Fibroblast of peridontal ligament (primary cell): ENCODE results near the gene TANGO2.

Source experiments
- DNase-seq: peaks from one replicate; pipeline ENCODE4 v3.0.0-alpha.2; 2010; ENCODE audit errors: extremely low read depth

Gene TANGO2

GRCh38 chr22:20086101-20086599 is 65.2 kb downstream of the TANGO2 start:
- no peak for DNase-seq

DNA sequence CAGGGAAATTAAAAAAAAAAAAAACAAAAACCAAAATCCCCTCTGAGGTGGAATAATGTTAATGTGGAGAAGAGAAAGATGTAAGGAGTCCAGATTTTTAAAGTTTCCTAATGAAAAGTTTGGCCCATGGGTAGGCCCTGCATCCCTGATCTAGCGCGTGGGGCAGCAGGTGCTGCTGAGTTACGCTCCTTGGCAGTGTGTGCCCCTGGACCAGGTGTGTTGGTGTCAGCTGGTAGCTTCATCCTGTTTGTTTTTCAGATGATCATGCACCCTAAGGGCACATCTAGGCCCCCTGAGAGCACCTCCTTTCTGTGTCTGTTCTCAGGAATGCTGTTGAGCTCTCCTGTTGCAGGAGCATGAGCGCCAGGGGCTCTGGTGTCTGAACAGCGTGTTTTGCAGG is 65.9 kb downstream of the TANGO2 start:
- no peak for DNase-seq

GRCh38 chr22:20087319-20088262 is 66.7 kb downstream of the TANGO2 start:
- DNase-seq: no peak

- DNase-seq: no peak
These were observed 67.3 kb downstream of the TANGO2 start for GRCh38 chr22:20088263-20088648.

- no peak for DNase-seq
These were observed 68.5 kb downstream of the TANGO2 start for GRCh38 chr22:20089226-20089976.

DNA sequence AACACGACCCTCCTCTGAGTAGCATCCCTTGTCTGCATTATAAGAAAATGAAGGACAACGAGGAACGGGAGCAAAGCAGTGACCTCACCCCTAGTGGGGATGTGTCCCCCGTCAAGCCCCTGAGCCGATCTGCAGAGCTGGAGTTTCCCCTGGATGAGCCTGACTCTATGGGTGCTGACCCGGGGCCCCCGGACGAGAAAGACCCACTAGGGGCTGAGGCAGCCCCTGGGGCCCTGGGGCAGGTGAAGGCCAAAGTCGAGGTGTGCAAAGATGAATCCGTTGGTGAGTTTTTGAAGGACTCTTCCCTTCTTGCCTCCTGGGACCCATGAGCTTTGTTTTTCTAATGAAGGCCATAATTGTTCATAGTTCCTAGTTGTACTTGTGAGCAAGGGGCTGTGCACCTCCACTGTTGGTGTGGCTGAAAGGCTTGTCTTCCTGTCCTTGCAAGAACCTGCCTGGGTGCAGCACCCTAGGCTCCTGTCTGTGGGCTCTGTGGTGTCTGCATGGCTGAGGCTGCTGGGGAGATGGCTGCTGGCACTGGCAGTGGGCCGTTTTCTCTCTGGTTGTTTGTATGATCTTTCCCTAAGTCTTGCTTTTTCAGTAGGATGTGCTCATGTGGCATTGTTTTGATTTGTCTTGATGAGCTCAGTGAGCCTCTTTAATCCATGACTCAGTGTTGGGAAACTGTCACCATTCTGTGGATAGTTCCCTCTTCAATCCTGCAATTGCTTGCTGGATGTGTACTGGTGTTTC is 69.2 kb downstream of the TANGO2 start:
- DNase-seq: peak; percentile 40

DNA sequence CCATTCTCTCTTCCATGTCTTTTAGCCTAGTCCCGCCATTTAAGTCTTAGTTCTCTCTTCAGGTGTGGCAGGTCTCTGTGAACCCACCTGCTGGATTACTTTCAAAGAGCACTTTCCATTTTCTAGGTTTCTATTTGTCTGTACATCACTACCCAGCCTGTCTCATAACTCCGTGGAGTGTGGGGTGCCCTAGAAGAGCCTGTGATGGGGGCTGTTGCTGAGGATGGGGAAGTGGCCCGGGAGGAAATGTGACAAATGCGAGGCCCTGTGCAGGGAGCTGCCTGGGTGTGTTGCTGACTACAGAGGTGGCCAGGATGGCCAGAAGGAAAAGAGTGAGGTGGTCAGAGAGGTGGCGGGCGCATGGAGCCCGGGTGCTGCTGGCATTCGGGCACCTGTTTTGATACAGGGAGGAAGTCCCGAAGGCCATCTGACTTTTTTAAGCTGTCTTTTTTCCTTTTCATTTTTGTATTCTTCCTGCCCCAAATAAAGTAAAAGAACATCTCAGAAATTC is 69.9 kb downstream of the TANGO2 start:
- DNase-seq: no peak

DNA sequence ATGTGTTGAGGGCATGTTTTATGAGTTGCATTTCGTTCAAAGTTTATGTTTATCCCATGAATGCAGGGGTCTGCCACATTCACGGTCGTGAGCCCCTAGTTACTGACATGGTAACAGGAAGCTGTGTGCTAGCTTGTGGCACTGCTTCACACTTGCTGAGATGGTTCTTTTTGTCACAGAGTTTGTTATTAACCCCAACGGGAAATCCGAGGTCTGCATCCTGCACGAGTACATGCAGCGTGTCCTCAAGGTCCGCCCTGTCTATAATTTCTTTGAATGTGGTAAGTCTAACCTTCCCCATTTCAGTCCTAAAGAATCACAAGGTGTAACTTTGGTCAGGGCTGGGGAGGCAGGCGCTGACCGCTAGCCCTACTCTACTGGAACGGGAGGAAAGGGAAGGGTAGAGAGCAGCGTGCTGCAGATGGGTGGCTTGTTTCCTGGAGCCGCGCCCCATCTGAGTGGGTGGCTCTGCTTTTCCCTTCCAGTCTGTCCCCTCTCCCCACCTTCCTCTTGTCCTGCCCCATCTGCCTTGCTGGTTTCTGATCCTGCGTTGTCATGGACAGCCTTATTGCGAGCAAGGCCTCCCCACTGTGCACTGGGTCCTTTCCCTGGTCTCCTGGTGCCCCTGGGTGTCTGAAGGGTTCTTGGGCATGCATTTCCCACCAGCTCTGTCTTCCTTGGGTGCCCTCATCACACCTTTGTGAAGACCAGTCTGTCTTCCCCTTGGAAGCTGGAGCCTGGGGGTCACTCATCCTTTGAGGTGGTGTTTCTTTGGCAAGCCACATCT is 71.0 kb downstream of the TANGO2 start:
- no peak for DNase-seq

GRCh38 chr22:20092477-20092854 is 71.6 kb downstream of the TANGO2 start:
- no peak for DNase-seq

- DNase-seq: no peak
These were observed 72.7 kb downstream of the TANGO2 start for GRCh38 chr22:20093418-20094196.

GRCh38 chr22:20094197-20094807 is 73.4 kb downstream of the TANGO2 start:
- DNase-seq: no peak

DNA sequence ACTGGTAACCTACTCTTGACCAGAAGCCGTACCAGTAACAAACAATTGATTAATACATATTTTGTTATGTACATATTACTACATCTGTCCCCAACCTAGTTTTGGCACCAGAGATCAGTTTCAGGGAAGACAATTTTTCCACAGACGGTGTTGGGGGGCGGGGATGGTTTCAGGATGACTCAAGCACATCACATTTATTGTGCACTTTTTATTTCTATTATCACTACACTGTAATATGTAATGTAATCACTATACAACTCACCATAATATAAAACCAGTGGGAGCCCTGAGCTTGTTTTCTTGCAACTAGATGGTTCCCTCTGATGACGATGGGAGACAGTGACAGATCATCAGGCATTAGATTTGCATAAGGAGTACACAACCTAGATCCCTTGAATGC is 74.6 kb downstream of the TANGO2 start:
- no peak for DNase-seq

GRCh38 chr22:20096574-20097420 is 75.9 kb downstream of the TANGO2 start:
- no peak for DNase-seq

DNA sequence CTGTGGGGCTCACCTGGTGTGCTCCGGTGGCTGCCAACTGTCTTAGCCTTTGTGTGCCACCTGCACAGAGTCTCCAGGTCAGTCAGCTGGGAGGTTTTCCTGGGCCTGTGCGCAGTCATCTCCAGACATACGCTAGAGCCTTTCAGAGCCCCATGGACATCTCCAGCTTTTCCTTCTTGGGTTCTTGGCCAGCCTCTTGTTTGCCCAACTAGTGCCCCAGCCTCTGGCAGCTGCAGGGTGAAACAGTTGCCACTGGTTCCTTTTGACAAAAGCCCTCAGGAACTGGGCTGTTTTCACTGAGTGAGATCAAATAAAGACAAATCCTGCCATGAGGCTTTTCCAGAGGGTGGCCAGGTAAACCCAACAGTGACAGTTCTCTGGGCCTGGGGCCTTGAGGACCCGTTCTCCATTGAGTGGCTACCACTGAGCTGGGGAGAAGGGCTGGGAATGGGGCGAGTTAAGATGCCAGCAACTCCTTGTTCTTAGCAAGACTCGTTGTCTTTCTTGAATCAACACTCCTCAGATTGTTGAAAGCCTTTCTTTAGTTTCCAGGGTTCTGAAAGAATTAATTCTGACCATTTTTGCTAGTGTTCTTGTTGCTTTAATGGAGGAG is 78.3 kb downstream of the TANGO2 start:
- DNase-seq: no peak

- DNase-seq: no peak
These were observed 80.7 kb downstream of the TANGO2 start for GRCh38 chr22:20101638-20102037.

DNA sequence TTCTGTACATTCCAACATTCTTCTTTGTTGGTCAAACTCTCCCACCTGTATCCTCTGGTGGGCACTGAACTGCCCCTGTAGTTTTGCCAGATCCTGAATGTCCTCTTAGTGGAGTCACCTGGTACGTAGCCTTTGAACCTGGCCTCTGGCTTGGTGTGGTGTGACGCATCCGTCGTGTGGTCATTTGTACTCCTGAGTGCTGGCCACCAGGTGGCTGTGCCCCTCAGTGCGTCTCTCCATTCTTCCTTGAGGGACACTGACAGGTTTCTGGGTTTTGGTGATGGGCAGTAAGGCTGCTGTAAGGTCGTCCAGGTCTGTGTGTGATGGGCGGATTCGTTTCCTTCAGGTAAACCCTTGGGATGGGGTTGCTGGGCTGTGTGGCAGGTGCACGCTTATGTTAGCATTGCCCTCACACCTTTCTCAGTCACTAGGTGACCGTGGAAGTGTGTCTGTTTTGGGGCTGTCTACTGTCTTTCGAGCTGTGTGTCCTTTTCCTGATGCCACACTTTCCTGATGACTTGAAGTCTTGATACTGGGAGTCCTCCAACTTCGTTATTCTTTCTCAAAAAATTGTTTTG is 81.4 kb downstream of the TANGO2 start:
- no peak for DNase-seq

DNA sequence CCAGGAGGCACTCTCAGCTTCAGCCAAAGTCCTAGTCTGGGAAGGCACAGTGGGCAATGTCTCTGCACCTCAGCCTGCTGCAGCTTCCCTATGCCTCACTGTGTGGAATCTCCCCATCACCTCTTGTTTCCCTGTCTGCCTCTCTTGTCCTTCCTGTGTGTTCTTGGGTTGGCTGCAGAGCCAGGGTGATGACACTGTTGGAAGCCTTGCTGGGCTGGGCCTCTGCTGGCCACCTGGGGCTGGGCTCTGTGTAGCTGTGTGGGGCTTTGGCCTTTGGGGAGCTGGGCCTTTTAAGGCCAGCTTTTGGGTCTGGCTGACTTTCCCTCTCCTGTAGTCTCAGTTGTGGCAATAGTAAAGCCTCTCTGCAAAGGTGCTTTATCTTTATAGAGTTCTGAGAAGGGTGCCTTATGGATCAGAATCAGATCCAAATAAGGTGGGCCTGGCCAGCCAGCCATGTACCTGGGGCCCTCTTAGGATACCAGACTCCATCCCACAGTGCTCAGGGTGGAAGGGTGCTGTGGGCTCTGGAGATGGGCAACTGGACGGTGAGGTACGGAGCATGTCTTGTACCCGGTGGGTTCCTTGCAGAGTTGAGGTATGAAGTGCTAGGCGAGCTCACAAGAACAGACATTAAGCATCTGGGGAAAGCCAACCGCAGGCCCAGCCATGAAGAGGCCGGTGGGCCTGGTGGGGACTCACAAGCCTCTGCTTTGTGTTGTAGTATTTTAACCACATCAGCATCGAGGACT is 84.7 kb downstream of the TANGO2 start:
- DNase-seq: no peak
